ENCODE measurements around the gene RNF130.

- TF ChIP-seq POLR2AphosphoS5 (IDR thresholded peaks at IDR 0.05; ENCODE audit: low read depth, low read length) = no peak
- no peak for TF ChIP-seq TAF1 (IDR thresholded peaks at IDR 0.05; ENCODE audit: borderline replicate concordance, low read depth, low read length)
- no peak for TF ChIP-seq POLR2A (IDR thresholded peaks at IDR 0.05; ENCODE audit: low read depth, low read length)
Observed at GRCh38 chr5:180119903-180120236, 48.3 kb upstream of the RNF130 start.
